HCT116 (cell line): ENCODE results near the gene CYTIP. TPM values are rescaled to one million over a fixed set of nuclear protein-coding genes. Genes with fewer than 3 reads are reported as not detected.

Experiments
- ATAC-seq: fragments of 200-7000 bp; cut with Tn5 transposase; 2 replicates; pipeline ENCODE4 v1.9.1; 2020; ENCODE audit warnings: mild to moderate bottlenecking, moderate library complexity
- BruUV-seq: library from RNA; stranded (reverse); fragments of 400-500 nt; replicated peaks from 2 replicates; lab custom pipeline; 2021; lab: Mats Ljungman, UMichigan
- CTCF ChIA-PET: fragments of 300-600 bp; sonication (Branson Sonifier 250); formaldehyde crosslinking; loops from one replicate; lab custom pipeline; 2021; ENCODE audit warnings: antibody characterized with exemption; lab: Charles Lee
- POLR2A ChIA-PET: fragments of 300-600, 350-600 bp; sonication (Branson Sonifier 250); formaldehyde crosslinking; loops from one replicate; lab custom pipeline; 2021; ENCODE audit warnings: antibody characterized with exemption; lab: Charles Lee
- RAD21 ChIA-PET, 2 experiments: fragments of 300-600 bp; sonication (Branson Sonifier 250); formaldehyde crosslinking; loops; one replicate each; lab custom pipeline; 2023; ENCODE audit warnings: low total read pairs in 2 of 2; ENCODE audit not compliant: uncharacterized antibody in 2 of 2, unreplicated experiment in 2 of 2, low non-redundant PET in 1 of 2; lab: Charles Lee
- DNase-seq: peaks from one replicate; pipeline ENCODE4 v3.0.0-alpha.2; 2010; ENCODE audit warnings: low read depth, low spot score
- H2AFZ ChIP-seq: fragments of 200-600 bp; shearing (Covaris generic), sonication (generic); 2 replicates; pipeline ENCODE4 v1.6.1; 2017; ENCODE audit warnings: low read depth, mixed run types, mixed read lengths, antibody characterized with exemption, low read length; ENCODE audit not compliant: poor library complexity, severe bottlenecking
- H3K27ac ChIP-seq: 2 replicates; pipeline ENCODE4 v1.5.1; 2012; ENCODE audit warnings: low read depth, low read length
- H3K27me3 ChIP-seq: fragments of 200-600 bp; sonication (generic); 2 replicates; pipeline ENCODE4 v1.6.1; 2016; ENCODE audit warnings: mixed run types, low read length, mixed read lengths; ENCODE audit not compliant: insufficient read depth
- H3K36me3 ChIP-seq, 2 experiments: fragments of 200-500 bp in 1 of 2; fragments of 200-600 bp in 1 of 2; sonication (Bioruptor generic) in 1 of 2; sonication (generic) in 1 of 2; 2 replicates each; pipeline versions ENCODE4 v1.5.1 to v1.6.1; 2014 to 2016; ENCODE audit warnings: low read length in 2 of 2, inconsistent platforms in 1 of 2, mixed read lengths in 1 of 2, mixed run types in 1 of 2; ENCODE audit not compliant: insufficient read depth in 2 of 2, control insufficient read depth in 1 of 2
- H3K4me1 ChIP-seq, 2 experiments: fragments of 200-600 bp in 1 of 2; sonication (generic) in 1 of 2; 2 replicates each; pipeline versions ENCODE4 v1.5.1 to v1.6.1; 2012 to 2017; ENCODE audit warnings: low read length in 2 of 2, inconsistent platforms in 1 of 2, mild to moderate bottlenecking in 1 of 2, mixed read lengths in 1 of 2, mixed run types in 1 of 2, moderate library complexity in 1 of 2; ENCODE audit not compliant: insufficient read depth in 2 of 2, control insufficient read depth in 1 of 2
- H3K4me2 ChIP-seq: fragments of 200-600 bp; sonication (generic); 2 replicates; pipeline ENCODE4 v1.6.1; 2017; ENCODE audit warnings: mixed run types, low read length, mixed read lengths
- H3K4me3 ChIP-seq, 2 experiments: fragments of 200-600 bp in 1 of 2; sonication (generic) in 1 of 2; replicated peaks in 1 of 2; 2 replicates each; pipeline ENCODE4 v1.5.1; 2011 to 2016; ENCODE audit warnings: low read length in 2 of 2, control low read depth in 1 of 2, low read depth in 1 of 2, mild to moderate bottlenecking in 1 of 2, mixed read lengths in 1 of 2, mixed run types in 1 of 2
- H3K79me2 ChIP-seq: fragments of 200-600 bp; sonication (generic); 2 replicates; pipeline ENCODE4 v1.6.1; 2017; ENCODE audit warnings: mild to moderate bottlenecking, mixed run types, low read length, moderate library complexity, mixed read lengths; ENCODE audit not compliant: insufficient read depth
- H3K9ac ChIP-seq: fragments of 200-600 bp; sonication (generic); 2 replicates; pipeline ENCODE4 v1.6.1; 2016; ENCODE audit warnings: low read length, mixed read lengths
- H3K9me2 ChIP-seq: fragments of 200-600 bp; sonication (generic), shearing (Covaris generic); 2 replicates; pipeline ENCODE4 v1.6.1; 2017; ENCODE audit warnings: mixed run types, mild to moderate bottlenecking, moderate library complexity; ENCODE audit not compliant: insufficient read depth
- H3K9me3 ChIP-seq, 2 experiments: fragments of 200-500 bp in 1 of 2; fragments of 200-600 bp in 1 of 2; sonication (Bioruptor generic) in 1 of 2; sonication (generic) in 1 of 2; 2 replicates each; pipeline ENCODE4 v1.6.1; 2014 to 2017; ENCODE audit warnings: low read length in 2 of 2, mixed read lengths in 2 of 2, inconsistent platforms in 1 of 2, low read depth in 1 of 2, mild to moderate bottlenecking in 1 of 2, mixed run types in 1 of 2, moderate library complexity in 1 of 2; ENCODE audit not compliant: control insufficient read depth in 1 of 2, insufficient read depth in 1 of 2
- H4K20me1 ChIP-seq: fragments of 200-600 bp; sonication (generic), shearing (Covaris generic); 2 replicates; pipeline ENCODE4 v1.6.1; 2017; ENCODE audit warnings: mixed run types, mild to moderate bottlenecking, moderate library complexity; ENCODE audit not compliant: insufficient read depth
- CBX3 ChIP-seq: IDR thresholded peaks from 2 replicates; pipeline ENCODE4 v1.6.1; 2012; ENCODE audit warnings: low read depth
- EGR1 ChIP-seq: IDR thresholded peaks from 2 replicates; pipeline ENCODE4 v1.6.1; 2012; ENCODE audit warnings: low read depth
- ELF1 ChIP-seq: IDR thresholded peaks from 2 replicates; pipeline ENCODE4 v1.6.1; 2012; ENCODE audit warnings: low read depth, borderline replicate concordance
- EZH2 ChIP-seq: fragments of 200-600 bp; sonication (generic); IDR thresholded peaks from 2 replicates; pipeline ENCODE4 v1.6.1; 2017; ENCODE audit warnings: antibody characterized with exemption, mixed run types
- EZH2phosphoT487 ChIP-seq: fragments of 200-600 bp; IDR thresholded peaks from 2 replicates; pipeline ENCODE4 v1.6.1; 2018; ENCODE audit warnings: antibody characterized with exemption, borderline replicate concordance
- JUND ChIP-seq: IDR thresholded peaks from 2 replicates; pipeline ENCODE4 v1.6.1; 2012
- POLR2AphosphoS5 ChIP-seq: IDR thresholded peaks from 2 replicates; pipeline ENCODE4 v1.6.1; 2011; ENCODE audit warnings: mild to moderate bottlenecking, low read depth, low read length, moderate library complexity
- SIN3A ChIP-seq: IDR thresholded peaks from 2 replicates; pipeline ENCODE4 v1.6.1; 2012; ENCODE audit warnings: low read depth
- SP1 ChIP-seq: IDR thresholded peaks from 2 replicates; pipeline ENCODE4 v1.6.1; 2012; ENCODE audit warnings: low read depth
- SRF ChIP-seq: IDR thresholded peaks from 2 replicates; pipeline ENCODE4 v1.6.1; 2012; ENCODE audit warnings: low read depth
- ZNF274 ChIP-seq: fragments of 200-500 bp; sonication (Bioruptor generic); IDR thresholded peaks from 2 replicates; pipeline ENCODE4 v1.6.1; 2014; ENCODE audit warnings: mild to moderate bottlenecking, low read depth, low read length, inconsistent platforms
- intact Hi-C: fragments of 100-400 bp; cut with micrococcal nuclease; formaldehyde crosslinking; loops from 2 replicates; pipeline ENCODE4 v1.10.0; 2022
- total RNA-seq: library from RNA; stranded (reverse); gene quantifications from one replicate; pipeline ENCODE4 v1.2.1, GENCODE V29; 2021; ENCODE audit not compliant: unreplicated experiment
- TF ChIP-seq, protein P1 (sequence below): IDR thresholded peaks from 2 replicates; pipeline ENCODE4 v1.6.1; 2011; ENCODE audit warnings: mild to moderate bottlenecking, low read length, moderate library complexity; ENCODE audit not compliant: insufficient replicate concordance; ENCODE audit errors: extremely low read depth
- TF ChIP-seq, protein P2 (sequence below), 3 experiments: fragments of 200-600 bp in 1 of 3; sonication (generic) in 1 of 3; IDR thresholded peaks in 2 of 3; conservative IDR thresholded peaks in 1 of 3; 2 replicates each; pipeline ENCODE4 v1.5.1; 2012 to 2017; ENCODE audit warnings: low read depth in 2 of 3, low read length in 2 of 3, antibody characterized with exemption in 1 of 3, borderline replicate concordance in 1 of 3, control low read depth in 1 of 3, mild to moderate bottlenecking in 1 of 3, mixed read lengths in 1 of 3, mixed run types in 1 of 3, moderate library complexity in 1 of 3; ENCODE audit not compliant: insufficient read depth in 1 of 3
- TF ChIP-seq, protein P3 (sequence below): IDR thresholded peaks from 2 replicates; pipeline ENCODE4 v1.6.1; 2012

CYTIP gene
- total RNA-seq, 1 experiment from 2014 or later: 0.64 TPM

DNA sequence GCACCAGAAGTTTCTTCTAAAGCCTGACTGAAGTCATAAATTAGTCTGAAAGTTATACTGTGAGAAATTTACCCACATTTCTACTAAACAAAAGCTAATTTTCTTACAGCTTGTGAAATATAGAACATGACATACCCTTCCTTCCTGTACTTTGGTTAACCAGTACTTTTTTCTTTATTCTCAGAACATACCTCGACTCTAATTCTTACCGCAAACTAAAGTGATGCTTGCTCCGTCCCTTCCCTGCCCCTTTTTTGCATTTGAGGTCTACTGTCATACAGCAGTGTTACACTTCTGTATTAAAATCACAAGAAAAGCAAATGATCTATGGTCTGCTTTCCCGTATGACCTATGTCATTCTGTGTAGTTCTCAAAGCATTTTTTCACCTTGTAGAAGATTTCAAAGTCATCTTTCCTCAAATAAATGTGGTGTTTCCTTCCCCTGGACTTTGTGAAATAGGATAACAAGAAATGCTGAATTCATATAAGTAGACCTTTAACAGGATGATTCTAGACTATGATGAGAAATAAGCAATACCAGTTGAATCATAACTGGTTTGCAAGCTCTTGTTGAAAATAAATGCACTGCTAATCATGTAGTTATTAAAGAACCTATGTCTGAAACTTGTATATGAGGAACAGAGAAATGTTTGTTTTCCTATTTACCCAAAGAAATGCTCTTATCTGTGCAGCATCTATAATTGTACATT lies 30.4 kb downstream of the CYTIP start:
- no peak overlapping the region for H3K27ac ChIP-seq
- H3K79me2 ChIP-seq: no peaks in the 10 kb centered on the region
- no peaks in the 10 kb centered on the region for H4K20me1 ChIP-seq
- no peaks in the 10 kb centered on the region for H3K36me3 ChIP-seq
- CTCF ChIA-PET: no interaction called here
- intact Hi-C loops: no loop called here
- H3K9ac ChIP-seq: no peak overlapping the region
- H3K4me2 ChIP-seq: no peak overlapping the region
- H3K4me1 ChIP-seq: no peaks in the 10 kb centered on the region
- ATAC-seq: no peak
- RAD21 ChIA-PET: no interaction called here
- no peak overlapping the region for H2AFZ ChIP-seq
- no peaks in the 10 kb centered on the region for H3K9me3 ChIP-seq
- POLR2A ChIA-PET: no interaction called here
- no peak overlapping the region for H3K4me3 ChIP-seq
- no TSS peak for BruUV-seq
- TF ChIP-seq, protein P1, sequence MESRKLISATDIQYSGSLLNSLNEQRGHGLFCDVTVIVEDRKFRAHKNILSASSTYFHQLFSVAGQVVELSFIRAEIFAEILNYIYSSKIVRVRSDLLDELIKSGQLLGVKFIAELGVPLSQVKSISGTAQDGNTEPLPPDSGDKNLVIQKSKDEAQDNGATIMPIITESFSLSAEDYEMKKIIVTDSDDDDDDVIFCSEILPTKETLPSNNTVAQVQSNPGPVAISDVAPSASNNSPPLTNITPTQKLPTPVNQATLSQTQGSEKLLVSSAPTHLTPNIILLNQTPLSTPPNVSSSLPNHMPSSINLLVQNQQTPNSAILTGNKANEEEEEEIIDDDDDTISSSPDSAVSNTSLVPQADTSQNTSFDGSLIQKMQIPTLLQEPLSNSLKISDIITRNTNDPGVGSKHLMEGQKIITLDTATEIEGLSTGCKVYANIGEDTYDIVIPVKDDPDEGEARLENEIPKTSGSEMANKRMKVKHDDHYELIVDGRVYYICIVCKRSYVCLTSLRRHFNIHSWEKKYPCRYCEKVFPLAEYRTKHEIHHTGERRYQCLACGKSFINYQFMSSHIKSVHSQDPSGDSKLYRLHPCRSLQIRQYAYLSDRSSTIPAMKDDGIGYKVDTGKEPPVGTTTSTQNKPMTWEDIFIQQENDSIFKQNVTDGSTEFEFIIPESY: no peak
- TF ChIP-seq CBX3: no peak
- no peak for TF ChIP-seq EZH2phosphoT487
- no peak for TF ChIP-seq EZH2
- TF ChIP-seq JUND: no peak
- TF ChIP-seq, protein P2, sequence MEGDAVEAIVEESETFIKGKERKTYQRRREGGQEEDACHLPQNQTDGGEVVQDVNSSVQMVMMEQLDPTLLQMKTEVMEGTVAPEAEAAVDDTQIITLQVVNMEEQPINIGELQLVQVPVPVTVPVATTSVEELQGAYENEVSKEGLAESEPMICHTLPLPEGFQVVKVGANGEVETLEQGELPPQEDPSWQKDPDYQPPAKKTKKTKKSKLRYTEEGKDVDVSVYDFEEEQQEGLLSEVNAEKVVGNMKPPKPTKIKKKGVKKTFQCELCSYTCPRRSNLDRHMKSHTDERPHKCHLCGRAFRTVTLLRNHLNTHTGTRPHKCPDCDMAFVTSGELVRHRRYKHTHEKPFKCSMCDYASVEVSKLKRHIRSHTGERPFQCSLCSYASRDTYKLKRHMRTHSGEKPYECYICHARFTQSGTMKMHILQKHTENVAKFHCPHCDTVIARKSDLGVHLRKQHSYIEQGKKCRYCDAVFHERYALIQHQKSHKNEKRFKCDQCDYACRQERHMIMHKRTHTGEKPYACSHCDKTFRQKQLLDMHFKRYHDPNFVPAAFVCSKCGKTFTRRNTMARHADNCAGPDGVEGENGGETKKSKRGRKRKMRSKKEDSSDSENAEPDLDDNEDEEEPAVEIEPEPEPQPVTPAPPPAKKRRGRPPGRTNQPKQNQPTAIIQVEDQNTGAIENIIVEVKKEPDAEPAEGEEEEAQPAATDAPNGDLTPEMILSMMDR (IDR thresholded peaks at IDR 0.05 in 2 of 3, conservative IDR thresholded peaks at IDR 0.05 in 1 of 3; ENCODE audit: borderline replicate concordance in 1 of 3, insufficient read depth in 1 of 3, low read depth in 2 of 3, low read length in 2 of 3): no peak
- TF ChIP-seq EGR1: no peak
- no peak for TF ChIP-seq ELF1
- no peak for TF ChIP-seq POLR2AphosphoS5
- TF ChIP-seq, protein P3, sequence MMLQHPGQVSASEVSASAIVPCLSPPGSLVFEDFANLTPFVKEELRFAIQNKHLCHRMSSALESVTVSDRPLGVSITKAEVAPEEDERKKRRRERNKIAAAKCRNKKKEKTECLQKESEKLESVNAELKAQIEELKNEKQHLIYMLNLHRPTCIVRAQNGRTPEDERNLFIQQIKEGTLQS: no peak
- no peak for TF ChIP-seq SRF
- TF ChIP-seq ZNF274: no peak
- no peak for TF ChIP-seq SIN3A
- TF ChIP-seq SP1: no peak
- no peaks in the 10 kb centered on the region for H3K9me2 ChIP-seq
- no peaks in the 10 kb centered on the region for H3K27me3 ChIP-seq
- DNase-seq: no peak
